Measurements from ENCODE around the gene SHC3.

SHC3 gene

DNA sequence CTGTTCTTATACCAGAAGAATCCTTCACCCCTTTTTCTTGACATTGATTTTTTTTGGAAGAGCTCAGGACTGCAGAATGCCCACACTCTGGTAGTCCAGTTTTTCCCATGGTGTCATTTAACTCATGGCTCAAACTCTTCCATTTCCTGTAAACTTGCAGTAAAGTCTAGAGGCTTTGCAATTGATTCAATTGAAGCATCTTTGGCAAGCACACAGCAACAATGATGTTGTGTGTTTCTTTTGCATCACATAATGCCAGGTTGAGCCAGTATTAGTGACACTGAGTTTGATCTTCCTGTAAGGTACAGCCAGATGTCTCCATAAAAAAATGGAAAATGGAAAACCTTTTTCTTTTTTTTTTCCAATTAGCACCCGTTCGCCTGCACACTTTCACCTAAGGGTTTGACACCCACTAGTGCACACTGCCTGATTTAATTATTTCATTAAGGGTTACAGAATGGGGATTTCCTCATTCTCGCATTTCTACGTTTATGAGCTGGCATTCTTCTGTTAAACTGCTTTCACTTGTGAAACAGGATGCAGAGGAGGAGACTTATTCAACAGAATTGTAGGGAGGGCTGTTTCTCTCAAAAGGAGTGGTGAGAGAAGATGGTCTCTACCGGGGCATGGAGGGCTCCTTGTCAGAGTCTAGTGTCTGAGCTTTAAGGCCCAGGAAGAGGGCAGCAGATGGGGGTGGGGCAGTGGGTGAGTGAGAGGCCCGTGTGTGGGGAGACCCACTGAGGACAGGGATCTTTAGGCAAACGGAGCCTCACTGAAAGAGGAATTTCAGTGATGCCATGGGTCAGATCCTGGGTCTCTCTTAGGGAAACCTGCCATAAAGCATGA lies 189.6 kb downstream of the SHC3 start:
- TF ChIP-seq, protein P1, sequence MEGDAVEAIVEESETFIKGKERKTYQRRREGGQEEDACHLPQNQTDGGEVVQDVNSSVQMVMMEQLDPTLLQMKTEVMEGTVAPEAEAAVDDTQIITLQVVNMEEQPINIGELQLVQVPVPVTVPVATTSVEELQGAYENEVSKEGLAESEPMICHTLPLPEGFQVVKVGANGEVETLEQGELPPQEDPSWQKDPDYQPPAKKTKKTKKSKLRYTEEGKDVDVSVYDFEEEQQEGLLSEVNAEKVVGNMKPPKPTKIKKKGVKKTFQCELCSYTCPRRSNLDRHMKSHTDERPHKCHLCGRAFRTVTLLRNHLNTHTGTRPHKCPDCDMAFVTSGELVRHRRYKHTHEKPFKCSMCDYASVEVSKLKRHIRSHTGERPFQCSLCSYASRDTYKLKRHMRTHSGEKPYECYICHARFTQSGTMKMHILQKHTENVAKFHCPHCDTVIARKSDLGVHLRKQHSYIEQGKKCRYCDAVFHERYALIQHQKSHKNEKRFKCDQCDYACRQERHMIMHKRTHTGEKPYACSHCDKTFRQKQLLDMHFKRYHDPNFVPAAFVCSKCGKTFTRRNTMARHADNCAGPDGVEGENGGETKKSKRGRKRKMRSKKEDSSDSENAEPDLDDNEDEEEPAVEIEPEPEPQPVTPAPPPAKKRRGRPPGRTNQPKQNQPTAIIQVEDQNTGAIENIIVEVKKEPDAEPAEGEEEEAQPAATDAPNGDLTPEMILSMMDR (conservative IDR thresholded peaks at IDR 0.05; ENCODE audit: control insufficient read depth, insufficient read depth, low read depth, low read length), result no peak
- H3K4me3 ChIP-seq (ENCODE audit: control insufficient read depth, low read depth, low read length), result no peak overlapping the region
- DNase-seq (ENCODE audit: low read depth), result peak; percentile 64

DNA sequence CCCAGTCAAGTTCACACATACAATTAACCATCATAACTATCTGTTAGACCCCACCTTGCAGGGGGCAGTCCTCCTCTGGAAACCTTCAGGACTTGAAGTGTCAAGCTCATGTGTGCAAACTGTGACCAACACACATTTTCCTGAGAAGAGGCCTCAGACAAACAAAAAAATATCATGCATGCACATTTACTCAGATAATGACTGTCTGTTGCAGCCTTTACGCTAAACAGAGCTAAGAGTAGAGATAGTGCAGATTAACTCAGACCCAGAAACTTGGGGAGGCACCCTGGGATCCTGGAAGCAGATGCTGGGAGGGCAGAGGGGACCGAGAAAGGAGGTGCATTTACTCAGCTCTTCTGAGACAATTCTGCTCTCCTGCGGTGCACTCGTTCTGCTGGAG lies 191.0 kb downstream of the SHC3 start:
- DNase-seq (ENCODE audit: low read depth), result no peak
- TF ChIP-seq, protein P1 (conservative IDR thresholded peaks at IDR 0.05; ENCODE audit: control insufficient read depth, insufficient read depth, low read depth, low read length), result no peak
- H3K4me3 ChIP-seq (ENCODE audit: control insufficient read depth, low read depth, low read length), result no peak overlapping the region

DNA sequence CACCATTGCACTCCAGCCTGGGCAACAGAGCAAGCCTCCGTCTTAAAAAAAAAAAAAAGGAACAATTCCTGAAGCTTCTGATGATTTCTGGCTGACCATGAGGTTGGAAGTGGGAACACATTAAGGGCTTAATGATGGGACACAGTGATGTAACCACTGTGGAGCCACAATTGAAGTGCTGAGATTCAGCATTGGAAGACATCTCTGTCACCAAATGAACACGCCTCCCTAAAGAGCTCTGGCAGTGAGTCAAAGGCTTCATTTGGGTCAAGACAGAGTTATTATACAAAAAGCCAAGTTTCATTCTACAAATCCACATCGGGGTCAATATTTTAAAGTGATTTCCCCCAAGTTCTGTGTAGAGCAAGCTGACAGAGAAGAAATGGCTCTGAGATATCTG lies 191.8 kb downstream of the SHC3 start:
- DNase-seq (ENCODE audit: low read depth), result no peak
- TF ChIP-seq, protein P1 (conservative IDR thresholded peaks at IDR 0.05; ENCODE audit: control insufficient read depth, insufficient read depth, low read depth, low read length), result no peak
- no peak overlapping the region for H3K4me3 ChIP-seq (ENCODE audit: control insufficient read depth, low read depth, low read length)

DNA sequence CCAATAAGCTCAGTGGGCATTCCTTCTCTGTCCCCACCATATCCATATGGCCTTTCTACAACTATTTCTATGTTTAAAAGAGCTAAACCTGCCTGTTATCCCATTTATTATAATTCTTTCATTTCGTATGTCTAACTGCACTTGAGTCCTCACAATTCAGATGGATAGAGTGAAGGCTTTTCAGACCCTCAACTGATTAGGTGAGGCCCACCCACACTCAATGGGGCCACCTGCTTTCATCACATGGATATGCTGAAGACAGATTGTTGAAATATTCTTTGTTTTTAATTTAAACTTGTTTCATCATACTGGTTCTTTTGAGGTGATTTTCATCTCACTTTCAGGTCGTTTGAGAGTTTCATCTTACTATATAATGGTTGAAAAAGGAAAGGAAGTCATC lies 193.0 kb downstream of the SHC3 start:
- TF ChIP-seq, protein P1 (conservative IDR thresholded peaks at IDR 0.05; ENCODE audit: control insufficient read depth, insufficient read depth, low read depth, low read length), result no peak
- DNase-seq (ENCODE audit: low read depth), result no peak

DNA sequence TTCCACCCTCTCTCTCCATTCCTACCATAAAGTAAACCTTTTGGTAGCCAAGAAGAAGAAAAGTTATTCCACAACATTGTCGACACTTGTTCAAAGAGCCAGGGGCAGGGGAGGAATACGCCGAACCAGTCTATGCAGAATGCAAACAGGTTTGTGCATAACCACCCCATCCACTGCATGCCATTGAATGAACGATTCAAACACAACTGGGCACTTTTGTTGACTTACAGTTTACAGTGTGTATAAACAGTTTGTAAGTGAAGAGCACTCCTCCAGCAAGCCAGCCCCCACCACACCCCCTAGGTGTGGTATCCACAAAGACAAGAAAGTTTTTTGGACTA lies 194.1 kb downstream of the SHC3 start:
- no peak for DNase-seq (ENCODE audit: low read depth)
- TF ChIP-seq, protein P1 (conservative IDR thresholded peaks at IDR 0.05; ENCODE audit: control insufficient read depth, insufficient read depth, low read depth, low read length), result no peak
- no peak overlapping the region for H3K4me3 ChIP-seq (ENCODE audit: control insufficient read depth, low read depth, low read length)

More for the DNA sequence above, 193.0 kb downstream of the SHC3 start:
- no peak overlapping the region for H3K4me3 ChIP-seq (ENCODE audit: control insufficient read depth, low read depth, low read length)

DNA sequence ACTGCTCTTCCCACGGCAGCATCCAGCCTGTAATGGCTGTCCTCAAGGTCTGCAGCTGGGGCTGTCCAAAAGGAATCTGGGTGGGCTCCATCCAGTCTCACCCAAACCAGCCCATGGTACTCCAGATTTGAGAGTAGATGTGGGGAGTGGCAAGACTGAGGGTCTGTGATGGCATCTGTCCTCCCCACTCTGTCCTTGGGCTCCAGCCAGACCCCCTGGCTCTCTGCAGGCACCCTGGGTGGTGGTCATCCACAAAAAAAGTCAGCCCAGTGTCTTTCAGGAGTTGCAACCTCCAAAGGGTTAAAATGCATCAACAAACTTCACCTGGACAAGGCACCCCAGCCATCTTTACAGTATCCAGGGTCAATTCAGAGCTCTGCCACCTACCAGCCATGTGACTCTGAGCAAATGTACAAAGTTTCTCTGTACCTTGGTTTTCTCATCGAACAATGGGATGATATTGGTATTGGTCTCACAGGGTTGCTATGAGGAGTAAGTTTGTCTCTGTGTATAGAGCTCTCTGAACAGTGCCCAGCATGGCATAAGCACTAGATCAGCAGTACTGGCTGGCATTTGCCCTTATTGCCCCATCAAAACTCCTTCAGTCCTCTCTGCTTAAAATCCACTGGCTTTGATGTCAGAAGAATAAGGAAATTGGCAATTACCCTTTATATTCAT lies 194.6 kb downstream of the SHC3 start:
- no peak for DNase-seq (ENCODE audit: low read depth)
- no peak overlapping the region for H3K4me3 ChIP-seq (ENCODE audit: control insufficient read depth, low read depth, low read length)
- TF ChIP-seq, protein P1 (conservative IDR thresholded peaks at IDR 0.05; ENCODE audit: control insufficient read depth, insufficient read depth, low read depth, low read length), result no peak

All from fibroblast of mammary gland (primary cell).